Measurements from ENCODE around the gene ZNF750.

DNA sequence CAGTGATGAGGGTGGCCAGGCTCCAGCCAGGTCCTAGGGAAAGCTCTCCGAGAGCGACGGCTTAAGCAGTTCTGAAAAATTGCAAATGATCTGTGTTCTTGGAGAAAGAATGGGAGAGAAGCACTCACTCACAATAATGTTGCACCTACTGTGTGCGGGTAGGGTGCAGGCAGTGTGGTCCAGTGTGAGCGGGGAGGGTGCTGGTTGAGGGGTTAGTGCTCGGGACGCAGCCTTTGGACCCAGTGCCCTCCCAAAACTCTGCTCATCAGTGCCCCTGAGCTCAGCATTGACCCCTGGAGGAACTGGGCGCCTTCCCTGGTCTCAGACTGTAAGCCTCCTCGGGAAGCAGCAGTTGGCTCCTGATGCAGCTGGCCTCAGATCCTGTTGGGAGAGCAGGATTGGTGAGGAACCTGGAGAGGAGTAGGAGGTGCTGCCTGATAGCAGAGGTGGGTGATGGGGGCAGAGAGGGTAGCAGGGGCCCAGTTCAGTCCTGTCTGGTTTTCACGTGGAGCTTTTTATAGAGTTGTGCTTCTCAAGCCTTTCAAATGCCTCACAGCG, 23.6 kb upstream of the ZNF750 start:
- TF ChIP-seq CTCF (IDR thresholded peaks at IDR 0.05; ENCODE audit: extremely low read depth in 1 of 2, insufficient read depth in 1 of 2, low read depth in 1 of 2, low read length in 2 of 2) (no peak), POLR2AphosphoS5 (IDR thresholded peaks at IDR 0.05; ENCODE audit: insufficient read depth, low read depth, low read length) (no peak), GATA2 (IDR thresholded peaks at IDR 0.05; ENCODE audit: insufficient read depth, insufficient read length, low read depth, low read length) (no peak), POLR2A (IDR thresholded peaks at IDR 0.05; ENCODE audit: low read depth, low read length) (no peak), JUN (IDR thresholded peaks at IDR 0.05; ENCODE audit: borderline replicate concordance, insufficient read depth, insufficient read length, low read depth) (no peak), EZH2 (IDR thresholded peaks at IDR 0.05; ENCODE audit: borderline replicate concordance, low read depth, low read length, severe bottlenecking) (no peak), FOS (IDR thresholded peaks at IDR 0.05; ENCODE audit: borderline replicate concordance, insufficient read depth, low read length) (no peak)
- TF ChIP-seq, protein P1, sequence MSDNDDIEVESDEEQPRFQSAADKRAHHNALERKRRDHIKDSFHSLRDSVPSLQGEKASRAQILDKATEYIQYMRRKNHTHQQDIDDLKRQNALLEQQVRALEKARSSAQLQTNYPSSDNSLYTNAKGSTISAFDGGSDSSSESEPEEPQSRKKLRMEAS (IDR thresholded peaks at IDR 0.05; ENCODE audit: insufficient read depth, insufficient read length) = no peak
